Panc1 (cell line): ENCODE results near the gene TSPOAP1. TPM values are rescaled to one million over a fixed set of nuclear protein-coding genes. Genes with fewer than 3 reads are reported as not detected.

Source experiments
- ATAC-seq: fragments of 200-7000 bp; cut with Tn5 transposase; 2 replicates; pipeline ENCODE4 v1.9.1; 2020; ENCODE audit warnings: mild to moderate bottlenecking, moderate library complexity
- BruUV-seq: library from RNA; stranded (reverse); fragments of 400-500 nt; replicated peaks from 2 replicates; lab custom pipeline; 2021; lab: Mats Ljungman, UMichigan
- CTCF ChIA-PET: fragments of 300-600 bp; sonication (Branson Sonifier 250); formaldehyde crosslinking; loops from one replicate; lab custom pipeline; 2022; ENCODE audit warnings: antibody characterized with exemption; lab: Charles Lee
- POLR2A ChIA-PET: fragments of 300-600 bp; sonication (Branson Sonifier 250); formaldehyde crosslinking; loops from one replicate; lab custom pipeline; 2022; ENCODE audit warnings: antibody characterized with exemption; lab: Charles Lee
- DNase-seq: peaks from one replicate; pipeline ENCODE4 v3.0.0-alpha.2; 2010; ENCODE audit warnings: low read depth, low spot score
- H3K27ac ChIP-seq: 2 replicates; pipeline ENCODE4 v1.5.1; 2011; ENCODE audit warnings: mild to moderate bottlenecking, low read length, inconsistent platforms
- H3K27me3 ChIP-seq: fragments of 200-500 bp; sonication (Bioruptor generic); 2 replicates; pipeline ENCODE4 v1.6.0; 2014; ENCODE audit warnings: low read length, inconsistent platforms; ENCODE audit not compliant: control insufficient read depth, insufficient read depth
- H3K36me3 ChIP-seq: fragments of 200-500 bp; sonication (Bioruptor generic); 2 replicates; pipeline ENCODE4 v1.5.1; 2014; ENCODE audit warnings: inconsistent platforms, mild to moderate bottlenecking, low read length, moderate library complexity; ENCODE audit not compliant: control insufficient read depth, insufficient read depth
- H3K4me1 ChIP-seq: 2 replicates; pipeline ENCODE4 v1.5.1; 2011; ENCODE audit warnings: inconsistent platforms, mild to moderate bottlenecking, low read length, moderate library complexity; ENCODE audit not compliant: control insufficient read depth, insufficient read depth
- H3K4me3 ChIP-seq, 2 experiments: 2 replicates each; pipeline ENCODE4 v1.5.1; 2011 to 2012; ENCODE audit warnings: low read depth in 2 of 2, low read length in 2 of 2, mild to moderate bottlenecking in 2 of 2, inconsistent platforms in 1 of 2, moderate library complexity in 1 of 2
- H3K9me3 ChIP-seq: fragments of 200-500 bp; sonication (Bioruptor generic); 2 replicates; pipeline ENCODE4 v1.5.1; 2014; ENCODE audit warnings: low read depth, mild to moderate bottlenecking, inconsistent platforms, low read length, moderate library complexity; ENCODE audit not compliant: control insufficient read depth, insufficient read depth
- POLR2AphosphoS5 ChIP-seq: IDR thresholded peaks from 2 replicates; pipeline ENCODE4 v1.6.1; 2012; ENCODE audit warnings: mild to moderate bottlenecking, low read depth, low read length, moderate library complexity
- SIN3A ChIP-seq: IDR thresholded peaks from 2 replicates; pipeline ENCODE4 v1.6.1; 2012; ENCODE audit warnings: low read depth, mild to moderate bottlenecking, low read length, moderate library complexity, borderline replicate concordance; ENCODE audit not compliant: insufficient read depth
- TCF7L2 ChIP-seq: IDR thresholded peaks from 2 replicates; pipeline ENCODE4 v1.6.1; 2011; ENCODE audit warnings: mild to moderate bottlenecking, low read depth, low read length, inconsistent platforms
- in situ Hi-C: cut with HindIII; loops from 2 replicates; pipeline ENCODE4 v1.10.0; 2016; ENCODE audit warnings: low sequenced_read_pairs, low pct_unique_long_range_greater_than_20kb
- intact Hi-C: fragments of 100-400 bp; cut with micrococcal nuclease; formaldehyde crosslinking; loops from one replicate; pipeline ENCODE4 v1.10.0; 2022; ENCODE audit not compliant: unreplicated experiment
- total RNA-seq: library from RNA; stranded (reverse); gene quantifications from one replicate; pipeline ENCODE4 v1.2.1, GENCODE V29; 2021; ENCODE audit not compliant: unreplicated experiment
- TF ChIP-seq, protein P1 (sequence below), 2 experiments: IDR thresholded peaks; 2 replicates each; pipeline ENCODE4 v1.6.1; 2011 to 2012; ENCODE audit warnings: low read depth in 2 of 2, control low read depth in 1 of 2, low read length in 1 of 2, mild to moderate bottlenecking in 1 of 2, moderate library complexity in 1 of 2; ENCODE audit not compliant: insufficient read depth in 1 of 2
- TF ChIP-seq, protein P2 (sequence below): fragments of 450-650 bp; IDR thresholded peaks from 2 replicates; pipeline ENCODE4 v1.5.1; 2017; ENCODE audit warnings: mild to moderate bottlenecking

The TSPOAP1 gene
- total RNA-seq, 1 experiment from 2014 or later, result 0.05 TPM

DNA sequence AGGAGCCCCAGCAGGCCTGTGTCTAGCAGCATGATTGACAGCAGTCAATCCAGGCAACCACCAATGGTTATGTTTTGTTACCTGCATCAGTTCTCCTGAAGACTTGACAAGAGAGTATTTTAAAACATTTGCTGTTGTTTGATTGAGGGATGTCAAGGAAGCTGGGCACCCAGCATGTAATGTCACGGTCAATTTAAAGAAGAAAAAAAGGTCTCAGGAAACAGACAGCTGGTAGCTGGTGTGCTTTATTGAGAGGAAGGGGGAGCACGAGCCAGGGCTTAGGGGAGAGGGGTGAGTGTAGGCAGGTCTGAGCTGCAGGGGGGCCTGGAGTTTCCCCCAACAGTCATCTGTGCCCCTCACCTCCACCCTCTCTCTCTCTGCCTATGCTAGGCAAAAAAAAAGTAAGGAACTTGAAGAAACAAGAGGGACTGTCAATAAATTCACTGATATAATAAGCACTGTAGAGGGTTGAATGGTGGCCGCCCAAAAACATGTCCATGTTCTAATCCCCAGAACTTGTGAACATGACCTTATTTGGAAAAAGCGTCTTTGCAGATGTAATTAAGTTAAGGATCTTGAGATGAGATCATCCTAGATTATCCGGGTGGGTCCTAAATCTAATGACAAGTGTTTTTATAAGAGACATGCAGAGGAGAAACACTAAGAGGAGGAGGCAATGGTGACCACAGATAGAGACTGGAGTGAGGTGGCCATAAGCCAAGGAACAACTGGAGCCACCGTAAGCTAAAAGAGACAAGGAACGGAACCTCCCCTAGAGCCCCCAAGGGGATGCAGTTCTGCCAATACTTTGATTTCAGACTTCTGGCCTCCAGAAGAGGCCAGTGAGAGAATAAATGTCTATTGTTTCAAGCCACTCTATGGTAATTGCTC, 14.5 kb downstream of the TSPOAP1 start:
- CTCF ChIA-PET, result no interaction called here
- DNase-seq (no peak), ATAC-seq (no peak)
- Histone ChIP-seq H3K36me3 (no peaks in the 10 kb centered on the region), H3K9me3 (no peaks in the 10 kb centered on the region), H3K27me3 (no peaks in the 10 kb centered on the region), H3K4me1 (no peaks in the 10 kb centered on the region), H3K4me3 (no peak overlapping the region), H3K27ac (no peak overlapping the region)
- POLR2A ChIA-PET, result no interaction called here
- no TSS peak for BruUV-seq
- in situ Hi-C loops (no loop called here), intact Hi-C loops (no loop called here)
- no peak for TF ChIP-seq TCF7L2
- TF ChIP-seq POLR2AphosphoS5, result no peak
- TF ChIP-seq, protein P1, sequence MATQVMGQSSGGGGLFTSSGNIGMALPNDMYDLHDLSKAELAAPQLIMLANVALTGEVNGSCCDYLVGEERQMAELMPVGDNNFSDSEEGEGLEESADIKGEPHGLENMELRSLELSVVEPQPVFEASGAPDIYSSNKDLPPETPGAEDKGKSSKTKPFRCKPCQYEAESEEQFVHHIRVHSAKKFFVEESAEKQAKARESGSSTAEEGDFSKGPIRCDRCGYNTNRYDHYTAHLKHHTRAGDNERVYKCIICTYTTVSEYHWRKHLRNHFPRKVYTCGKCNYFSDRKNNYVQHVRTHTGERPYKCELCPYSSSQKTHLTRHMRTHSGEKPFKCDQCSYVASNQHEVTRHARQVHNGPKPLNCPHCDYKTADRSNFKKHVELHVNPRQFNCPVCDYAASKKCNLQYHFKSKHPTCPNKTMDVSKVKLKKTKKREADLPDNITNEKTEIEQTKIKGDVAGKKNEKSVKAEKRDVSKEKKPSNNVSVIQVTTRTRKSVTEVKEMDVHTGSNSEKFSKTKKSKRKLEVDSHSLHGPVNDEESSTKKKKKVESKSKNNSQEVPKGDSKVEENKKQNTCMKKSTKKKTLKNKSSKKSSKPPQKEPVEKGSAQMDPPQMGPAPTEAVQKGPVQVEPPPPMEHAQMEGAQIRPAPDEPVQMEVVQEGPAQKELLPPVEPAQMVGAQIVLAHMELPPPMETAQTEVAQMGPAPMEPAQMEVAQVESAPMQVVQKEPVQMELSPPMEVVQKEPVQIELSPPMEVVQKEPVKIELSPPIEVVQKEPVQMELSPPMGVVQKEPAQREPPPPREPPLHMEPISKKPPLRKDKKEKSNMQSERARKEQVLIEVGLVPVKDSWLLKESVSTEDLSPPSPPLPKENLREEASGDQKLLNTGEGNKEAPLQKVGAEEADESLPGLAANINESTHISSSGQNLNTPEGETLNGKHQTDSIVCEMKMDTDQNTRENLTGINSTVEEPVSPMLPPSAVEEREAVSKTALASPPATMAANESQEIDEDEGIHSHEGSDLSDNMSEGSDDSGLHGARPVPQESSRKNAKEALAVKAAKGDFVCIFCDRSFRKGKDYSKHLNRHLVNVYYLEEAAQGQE (IDR thresholded peaks at IDR 0.05; ENCODE audit: insufficient read depth in 1 of 2, low read depth in 2 of 2, low read length in 1 of 2), result no peak
- TF ChIP-seq, protein P2, sequence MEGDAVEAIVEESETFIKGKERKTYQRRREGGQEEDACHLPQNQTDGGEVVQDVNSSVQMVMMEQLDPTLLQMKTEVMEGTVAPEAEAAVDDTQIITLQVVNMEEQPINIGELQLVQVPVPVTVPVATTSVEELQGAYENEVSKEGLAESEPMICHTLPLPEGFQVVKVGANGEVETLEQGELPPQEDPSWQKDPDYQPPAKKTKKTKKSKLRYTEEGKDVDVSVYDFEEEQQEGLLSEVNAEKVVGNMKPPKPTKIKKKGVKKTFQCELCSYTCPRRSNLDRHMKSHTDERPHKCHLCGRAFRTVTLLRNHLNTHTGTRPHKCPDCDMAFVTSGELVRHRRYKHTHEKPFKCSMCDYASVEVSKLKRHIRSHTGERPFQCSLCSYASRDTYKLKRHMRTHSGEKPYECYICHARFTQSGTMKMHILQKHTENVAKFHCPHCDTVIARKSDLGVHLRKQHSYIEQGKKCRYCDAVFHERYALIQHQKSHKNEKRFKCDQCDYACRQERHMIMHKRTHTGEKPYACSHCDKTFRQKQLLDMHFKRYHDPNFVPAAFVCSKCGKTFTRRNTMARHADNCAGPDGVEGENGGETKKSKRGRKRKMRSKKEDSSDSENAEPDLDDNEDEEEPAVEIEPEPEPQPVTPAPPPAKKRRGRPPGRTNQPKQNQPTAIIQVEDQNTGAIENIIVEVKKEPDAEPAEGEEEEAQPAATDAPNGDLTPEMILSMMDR, result no peak
- TF ChIP-seq SIN3A, result no peak

- intact Hi-C loops (no loop called here), in situ Hi-C loops (no loop called here)
- ChIA-PET POLR2A (no interaction called here), CTCF (no interaction called here)
- ATAC-seq (no peak), DNase-seq (no peak)
- Histone ChIP-seq H3K4me3 (no peak overlapping the region), H3K36me3 (no peaks in the 10 kb centered on the region), H3K27ac (no peak overlapping the region), H3K27me3 (no peaks in the 10 kb centered on the region), H3K9me3 (no peaks in the 10 kb centered on the region), H3K4me1 (no peaks in the 10 kb centered on the region)
- no peak for TF ChIP-seq POLR2AphosphoS5
- TF ChIP-seq, protein P2, result no peak; the same call in 1 of the 2 replicates
- TF ChIP-seq SIN3A, result no peak
- TF ChIP-seq TCF7L2, result no peak
- TF ChIP-seq, protein P1 (IDR thresholded peaks at IDR 0.05; ENCODE audit: insufficient read depth in 1 of 2, low read depth in 2 of 2, low read length in 1 of 2), result no peak
- BruUV-seq, result no TSS peak
Measured at GRCh38 chr17:58312829-58313228, 15.8 kb downstream of the TSPOAP1 start.
